GM12878 (cell line): ENCODE data around the gene CABLES1. TPM values are rescaled to one million over a fixed set of nuclear protein-coding genes. Genes with fewer than 3 reads are reported as not detected.

Source experiments
- ATF3 ChIP-seq: IDR thresholded peaks from 2 replicates; pipeline ENCODE4 v1.6.1; 2011; ENCODE audit warnings: low read depth, mild to moderate bottlenecking, low read length, moderate library complexity, borderline replicate concordance; ENCODE audit errors: extremely low read depth
- CBFB ChIP-seq: IDR thresholded peaks from 2 replicates; pipeline ENCODE4 v1.6.1; 2016; ENCODE audit warnings: antibody characterized with exemption, low read depth
- CREB1 ChIP-seq: IDR thresholded peaks from 2 replicates; pipeline ENCODE4 v1.6.1; 2012; ENCODE audit warnings: low read depth, mild to moderate bottlenecking, inconsistent platforms
- E4F1 ChIP-seq: fragments of 450-650 bp; IDR thresholded peaks from 2 replicates; pipeline ENCODE4 v1.6.1; 2018; ENCODE audit warnings: borderline replicate concordance, mild to moderate bottlenecking; ENCODE audit not compliant: partially characterized antibody
- GATAD2B ChIP-seq: fragments of 450-650 bp; conservative IDR thresholded peaks from 2 replicates; pipeline ENCODE4 v1.6.1; 2017; ENCODE audit warnings: low read depth, mild to moderate bottlenecking, moderate library complexity
- HDGF ChIP-seq: fragments of 450-650 bp; IDR thresholded peaks from 2 replicates; pipeline ENCODE4 v1.6.1; 2016; ENCODE audit warnings: antibody characterized with exemption
- IKZF2 ChIP-seq, 2 experiments: fragments of 450-650 bp; IDR thresholded peaks; 2 replicates each; pipeline ENCODE4 v1.6.1; 2017; ENCODE audit warnings: mild to moderate bottlenecking in 2 of 2, moderate library complexity in 2 of 2
- IRF4 ChIP-seq: IDR thresholded peaks from 2 replicates; pipeline ENCODE4 v1.6.1; 2011; ENCODE audit warnings: low read depth, low read length
- KLF5 ChIP-seq: fragments of 450-650 bp; IDR thresholded peaks from 2 replicates; pipeline ENCODE4 v1.6.1; 2014; ENCODE audit warnings: mild to moderate bottlenecking; ENCODE audit not compliant: partially characterized antibody
- MEF2B ChIP-seq: fragments of 450-650 bp; IDR thresholded peaks from 2 replicates; pipeline ENCODE4 v1.6.1; 2018; ENCODE audit warnings: mild to moderate bottlenecking, moderate library complexity; ENCODE audit not compliant: partially characterized antibody, poor library complexity, severe bottlenecking
- MTA3 ChIP-seq: IDR thresholded peaks from 2 replicates; pipeline ENCODE4 v1.6.1; 2012; ENCODE audit warnings: low read length, inconsistent platforms, borderline replicate concordance
- NFIC ChIP-seq: IDR thresholded peaks from 2 replicates; pipeline ENCODE4 v1.6.1; 2012; ENCODE audit warnings: low read depth, mild to moderate bottlenecking, inconsistent platforms, low read length, moderate library complexity
- NFYB ChIP-seq: IDR thresholded peaks from 2 replicates; pipeline ENCODE4 v1.6.1; 2011; ENCODE audit warnings: low read depth, mild to moderate bottlenecking, low read length, improper control_type of control experiment, moderate library complexity; ENCODE audit not compliant: insufficient read depth
- PRDM15 ChIP-seq: fragments of 450-650 bp; formaldehyde crosslinking; IDR thresholded peaks from 2 replicates; pipeline ENCODE4 v1.4.0; 2020; ENCODE audit warnings: mild to moderate bottlenecking, moderate library complexity
- RBBP5 ChIP-seq: fragments of 200-600 bp; sonication (generic); conservative IDR thresholded peaks from 2 replicates; pipeline ENCODE4 v1.6.1; 2016
- SIN3A ChIP-seq: IDR thresholded peaks from 2 replicates; pipeline ENCODE4 v1.6.1; 2012; ENCODE audit warnings: low read depth, low read length, improper control_type of control experiment
- SIX5 ChIP-seq: IDR thresholded peaks from 2 replicates; pipeline ENCODE4 v1.6.1; 2011; ENCODE audit warnings: mild to moderate bottlenecking, low read depth, low read length, moderate library complexity; ENCODE audit not compliant: severe bottlenecking
- SMC3 ChIP-seq: IDR thresholded peaks from 2 replicates; pipeline ENCODE4 v1.6.1; 2011; ENCODE audit warnings: low read length, improper control_type of control experiment, borderline replicate concordance
- STAT1 ChIP-seq: fragments of 450-650 bp; conservative IDR thresholded peaks from 2 replicates; pipeline ENCODE4 v1.6.1; 2014; ENCODE audit warnings: antibody characterized with exemption, mild to moderate bottlenecking
- TARDBP ChIP-seq: IDR thresholded peaks from 2 replicates; pipeline ENCODE4 v1.6.1; 2016; ENCODE audit warnings: borderline replicate concordance
- USF1 ChIP-seq: IDR thresholded peaks from 2 replicates; pipeline ENCODE4 v1.6.1; 2011; ENCODE audit warnings: borderline replicate concordance, low read depth, mild to moderate bottlenecking, moderate library complexity, mixed read lengths, low read length; ENCODE audit not compliant: insufficient read depth; ENCODE audit errors: extremely low read length
- ZBED1 ChIP-seq: IDR thresholded peaks from 2 replicates; pipeline ENCODE4 v1.6.1; 2016; ENCODE audit warnings: borderline replicate concordance
- ZNF217 ChIP-seq: fragments of 450-650 bp; IDR thresholded peaks from 2 replicates; pipeline ENCODE4 v1.6.1; 2017; ENCODE audit warnings: antibody characterized with exemption, mild to moderate bottlenecking
- ZNF384 ChIP-seq: IDR thresholded peaks from 2 replicates; pipeline ENCODE4 v1.6.1; 2012; ENCODE audit warnings: low read depth, mild to moderate bottlenecking, low read length, improper control_type of control experiment, borderline replicate concordance
- polyA plus RNA-seq, 11 experiments: library from polyadenylated mRNA; depleted of rRNA in 4 of 11; unstranded in 6 of 11; stranded (reverse) in 5 of 11; fragments of >200 nt; fragmentation: Nextera tagmentation in 4 of 11; fragmentation: Illumina TruSeq in 1 of 11; extraction: Ambion mirVana in 4 of 11; extraction: Trizol in 1 of 11; gene quantifications; 1 replicate in 1 of 11; 2 replicates in 10 of 11; pipeline versions ENCODE4 v1.2.1 to v1.2.3, GENCODE V29; 2011 to 2016; ENCODE audit warnings: inconsistent platforms in 2 of 11, missing spikeins in 2 of 11, low read depth in 1 of 11
- total RNA-seq, 4 experiments: library from RNA; depleted of rRNA in 3 of 4; stranded (reverse); fragments of >200 nt in 3 of 4; fragmentation: Illumina TruSeq in 1 of 4; extraction: Trizol in 1 of 4; gene quantifications; 2 replicates each; pipeline versions ENCODE4 v1.2.1 to v1.2.3, GENCODE V29; 2013 to 2021

The CABLES1 gene
- total and polyA plus RNA-seq, 10 of the 15 experiments (the other 5 are each of a cell fraction or from before 2014, with no cell fraction given) = 2.9 to 27.2 (median 8.2) TPM

- no peak for TF ChIP-seq PRDM15
- 0 out of 2 replicates have a peak, but pooled peaks have one; percentile 39 for TF ChIP-seq MTA3
- TF ChIP-seq ZNF384 = no peak
- TF ChIP-seq E4F1 = no peak
- no peak for TF ChIP-seq ATF3
- no peak for TF ChIP-seq RBBP5
- TF ChIP-seq NFIC = no peak
- no peak for TF ChIP-seq IKZF2 (IDR thresholded peaks at IDR 0.05)
- 0 out of 2 replicates have a peak, but pooled peaks have one; percentile 30 for TF ChIP-seq CREB1
- no peak for TF ChIP-seq IRF4
- TF ChIP-seq CBFB = 0 out of 2 replicates have a peak, but pooled peaks have one; percentile 34
- no peak for TF ChIP-seq SMC3
- TF ChIP-seq GATAD2B = no peak
- TF ChIP-seq HDGF = no peak
- TF ChIP-seq USF1 = no peak
- no peak for TF ChIP-seq MEF2B
- TF ChIP-seq STAT1 = no peak
- no peak for TF ChIP-seq TARDBP
- no peak for TF ChIP-seq SIN3A
- TF ChIP-seq KLF5 = no peak
- no peak for TF ChIP-seq SIX5
- no peak for TF ChIP-seq ZBED1
- TF ChIP-seq ZNF217 = no peak
- no peak for TF ChIP-seq NFYB
Measured at GRCh38 chr18:23133860-23134779, 1.2 kb upstream of the CABLES1 start (continued).
